Measurements from ENCODE around the gene RAB8A.

The RAB8A gene

GRCh38 chr19:16074488-16075365 is 37.0 kb upstream of the RAB8A start:
- no peaks in the 10 kb centered on the region for H3K27me3 ChIP-seq (ENCODE audit: control insufficient read depth in 1 of 2, insufficient read depth in 1 of 2, low read length in 2 of 2)
- H3K4me3 ChIP-seq (ENCODE audit: insufficient read depth in 1 of 2, low read depth in 1 of 2, low read length in 2 of 2) = no peak overlapping the region
- H3K23ac ChIP-seq (ENCODE audit: low read length in 2 of 2) = no peak overlapping the region
- no peak overlapping the region for H2BK5ac ChIP-seq (ENCODE audit: low read depth, low read length, poor library complexity, severe bottlenecking)
- peak overlapping the region; percentile 96 for H3K9ac ChIP-seq (ENCODE audit: low read length)
- H3K4me2 ChIP-seq (ENCODE audit: low read length, poor library complexity, severe bottlenecking) = no peak overlapping the region
- H3K9me3 ChIP-seq (ENCODE audit: control insufficient read depth, low read length) = no peaks in the 10 kb centered on the region
- peak overlapping the region in 1 of 2 experiments; percentile 84 for H3K4ac ChIP-seq (ENCODE audit: low read depth in 1 of 2, low read length in 2 of 2)
- peak overlapping the region; percentile 31 for H4K8ac ChIP-seq (ENCODE audit: low read length)
- H4K91ac ChIP-seq (ENCODE audit: low read length) = peak overlapping the region; percentile 20
- peak overlapping the region; percentile 64 for H2BK15ac ChIP-seq (ENCODE audit: low read depth, poor library complexity, severe bottlenecking)
- H3K18ac ChIP-seq (ENCODE audit: low read depth in 1 of 2, low read length in 2 of 2) = no peak overlapping the region
- no peak overlapping the region for H3K14ac ChIP-seq (ENCODE audit: low read length in 2 of 2)
- H2AFZ ChIP-seq (ENCODE audit: low read depth, low read length) = no peak overlapping the region
- no peaks in the 10 kb centered on the region for H3K79me1 ChIP-seq (replicated peaks; ENCODE audit: low read length, poor library complexity, severe bottlenecking)
- DNase-seq = no peak
- WGBS = 98% methylated on average over 10 of the region's 10 CpGs
- H3K27ac ChIP-seq (ENCODE audit: low read length, poor library complexity, severe bottlenecking) = no peak overlapping the region
- H3K4me1 ChIP-seq (ENCODE audit: control insufficient read depth, insufficient read depth, low read depth, low read length) = peaks cover 8% of the 10 kb centered on the region
- H2BK12ac ChIP-seq (ENCODE audit: low read length in 2 of 2) = peak overlapping the region in 1 of 2 experiments; percentile 79
- H3K36me3 ChIP-seq (ENCODE audit: control insufficient read depth in 1 of 2, insufficient read depth in 2 of 2, low read depth in 1 of 2, low read length in 2 of 2) = peaks cover 0 to 17% of the 10 kb centered on the region in 2 experiments
- H2AK5ac ChIP-seq (ENCODE audit: low read length, severe bottlenecking) = peak overlapping the region; percentile 26
- H2BK120ac ChIP-seq (ENCODE audit: low read depth, low read length) = no peak overlapping the region

GRCh38 chr19:16075430-16076153 is 36.1 kb upstream of the RAB8A start:
- Histone ChIP-seq H3K36me3 (ENCODE audit: control insufficient read depth in 1 of 2, insufficient read depth in 2 of 2, low read depth in 1 of 2, low read length in 2 of 2) (peaks cover 7 to 25% of the 10 kb centered on the region in 2 experiments), H3K4me3 (ENCODE audit: insufficient read depth in 1 of 2, low read depth in 1 of 2, low read length in 2 of 2) (peak overlapping the region; percentile 82 to 100), H3K4me2 (ENCODE audit: low read length, poor library complexity, severe bottlenecking) (peak overlapping the region; percentile 22), H3K79me1 (replicated peaks; ENCODE audit: low read length, poor library complexity, severe bottlenecking) (no peaks in the 10 kb centered on the region), H3K14ac (ENCODE audit: low read length in 2 of 2) (peak overlapping the region in 1 of 2 experiments; percentile 58), H2BK120ac (ENCODE audit: low read depth, low read length) (peak overlapping the region; percentile 61), H2BK12ac (ENCODE audit: low read length in 2 of 2) (peak overlapping the region in 1 of 2 experiments; percentile 55), H2BK5ac (ENCODE audit: low read depth, low read length, poor library complexity, severe bottlenecking) (peak overlapping the region; percentile 63), H3K27ac (ENCODE audit: low read length, poor library complexity, severe bottlenecking) (peak overlapping the region; percentile 95), H2AFZ (ENCODE audit: low read depth, low read length) (peak overlapping the region; percentile 30), H4K91ac (ENCODE audit: low read length) (peak overlapping the region; percentile 58), H3K4me1 (ENCODE audit: control insufficient read depth, insufficient read depth, low read depth, low read length) (peaks cover 10% of the 10 kb centered on the region), H3K9me3 (ENCODE audit: control insufficient read depth, low read length) (no peaks in the 10 kb centered on the region), H2BK15ac (ENCODE audit: low read depth, poor library complexity, severe bottlenecking) (peak overlapping the region; percentile 21), H3K9ac (ENCODE audit: low read length) (peak overlapping the region; percentile 96), H3K18ac (ENCODE audit: low read depth in 1 of 2, low read length in 2 of 2) (peak overlapping the region; percentile 15 to 63), H2AK5ac (ENCODE audit: low read length, severe bottlenecking) (peak overlapping the region; percentile 68), H3K27me3 (ENCODE audit: control insufficient read depth in 1 of 2, insufficient read depth in 1 of 2, low read length in 2 of 2) (no peaks in the 10 kb centered on the region), H3K4ac (ENCODE audit: low read depth in 1 of 2, low read length in 2 of 2) (peak overlapping the region; percentile 19 to 87), H4K8ac (ENCODE audit: low read length) (peak overlapping the region; percentile 86), H3K23ac (ENCODE audit: low read length in 2 of 2) (no peak overlapping the region)
- DNase-seq = no peak
- WGBS = 21% methylated on average over 21 of the region's 21 CpGs

- Histone ChIP-seq H2AFZ (ENCODE audit: low read depth, low read length) (peak within 1 kb of the TSS; percentile 30), H3K23ac (ENCODE audit: low read length in 2 of 2) (peak within 1 kb of the TSS; percentile 90 to 97), H3K18ac (ENCODE audit: low read depth in 1 of 2, low read length in 2 of 2) (peak within 1 kb of the TSS; percentile 99 to 100), H4K8ac (ENCODE audit: low read length) (peak within 1 kb of the TSS; percentile 95), H3K36me3 (ENCODE audit: control insufficient read depth in 1 of 2, insufficient read depth in 2 of 2, low read depth in 1 of 2, low read length in 2 of 2) (peaks cover 14 to 33% of the 10 kb centered on the region in 2 experiments), H2BK12ac (ENCODE audit: low read length in 2 of 2) (peak within 1 kb of the TSS; percentile 76 to 90), H3K4ac (ENCODE audit: low read depth in 1 of 2, low read length in 2 of 2) (peak within 1 kb of the TSS; percentile 98 to 100), H2BK15ac (ENCODE audit: low read depth, poor library complexity, severe bottlenecking) (peak within 1 kb of the TSS; percentile 96), H3K4me1 (ENCODE audit: control insufficient read depth, insufficient read depth, low read depth, low read length) (peaks cover 10% of the 10 kb centered on the region), H2BK120ac (ENCODE audit: low read depth, low read length) (peak within 1 kb of the TSS; percentile 100), H3K9me3 (ENCODE audit: control insufficient read depth, low read length) (no peaks in the 10 kb centered on the region), H4K91ac (ENCODE audit: low read length) (peak within 1 kb of the TSS; percentile 100), H3K27ac (ENCODE audit: low read length, poor library complexity, severe bottlenecking) (peak within 1 kb of the TSS; percentile 98), H3K14ac (ENCODE audit: low read length in 2 of 2) (peak within 1 kb of the TSS; percentile 98 to 99), H3K4me2 (ENCODE audit: low read length, poor library complexity, severe bottlenecking) (peak within 1 kb of the TSS; percentile 75), H3K4me3 (ENCODE audit: insufficient read depth in 1 of 2, low read depth in 1 of 2, low read length in 2 of 2) (peak within 1 kb of the TSS; percentile 96 to 100), H3K27me3 (ENCODE audit: control insufficient read depth in 1 of 2, insufficient read depth in 1 of 2, low read length in 2 of 2) (no peaks in the 10 kb centered on the region), H3K9ac (ENCODE audit: low read length) (peak within 1 kb of the TSS; percentile 96), H2BK5ac (ENCODE audit: low read depth, low read length, poor library complexity, severe bottlenecking) (peak within 1 kb of the TSS; percentile 94), H3K79me1 (replicated peaks; ENCODE audit: low read length, poor library complexity, severe bottlenecking) (no peaks in the 10 kb centered on the region), H2AK5ac (ENCODE audit: low read length, severe bottlenecking) (peak within 1 kb of the TSS; percentile 97)
- WGBS = under 1% methylated on average over 32 of the region's 101 CpGs
- peak; percentile 97 for DNase-seq
Observed at GRCh38 chr19:16076154-16076957, 35.3 kb upstream of the RAB8A start, which contains the start of gene TPM4. TSS of gene TPM4 (plus strand) at chr19:16076495. CDS start at chr19:16076566, 71 bp downstream.

Data from mesenchymal stem cell (in vitro differentiated cells and primary cell).